Neuronal stem cell (in vitro differentiated cells): ENCODE data around the gene DDI1.

Experiments used
- DNase-seq: peaks from one replicate; pipeline ENCODE4 v3.0.0-alpha.2; 2013; ENCODE audit warnings: low spot score
- H2AFZ ChIP-seq: one replicate; pipeline ENCODE4 v1.6.1; 2013; ENCODE audit warnings: mild to moderate bottlenecking, low read length, inconsistent platforms
- H2AK5ac ChIP-seq: 2 replicates; pipeline ENCODE4 v1.6.1; 2013; ENCODE audit warnings: low read depth, mild to moderate bottlenecking, inconsistent platforms, low read length, moderate library complexity, mixed read lengths
- H2BK120ac ChIP-seq: 2 replicates; pipeline ENCODE4 v1.6.1; 2013; ENCODE audit warnings: low read depth, mild to moderate bottlenecking, inconsistent platforms, low read length, moderate library complexity, mixed read lengths
- H2BK12ac ChIP-seq: one replicate; pipeline ENCODE4 v1.6.1; 2013; ENCODE audit warnings: low read length, inconsistent platforms
- H2BK15ac ChIP-seq: 2 replicates; pipeline ENCODE4 v1.6.1; 2013; ENCODE audit warnings: mild to moderate bottlenecking, low read length, inconsistent platforms, mixed read lengths
- H2BK5ac ChIP-seq: one replicate; pipeline ENCODE4 v1.6.1; 2013; ENCODE audit warnings: inconsistent platforms, mild to moderate bottlenecking, low read length, moderate library complexity
- H3K14ac ChIP-seq: one replicate; pipeline ENCODE4 v1.6.1; 2013; ENCODE audit warnings: low read length, inconsistent platforms
- H3K18ac ChIP-seq: 2 replicates; pipeline ENCODE4 v1.6.1; 2013; ENCODE audit warnings: low read length, inconsistent platforms
- H3K23ac ChIP-seq: 2 replicates; pipeline ENCODE4 v1.6.1; 2013; ENCODE audit warnings: low read depth, mild to moderate bottlenecking, mixed read lengths, low read length, inconsistent platforms; ENCODE audit not compliant: poor library complexity
- H3K27ac ChIP-seq: replicated peaks from 3 replicates; pipeline ENCODE4 v1.5.1; 2013; ENCODE audit warnings: low read length, inconsistent platforms
- H3K27me3 ChIP-seq, 3 experiments: 2 replicates each; pipeline ENCODE4 v1.6.1; 2013; ENCODE audit warnings: low read length in 3 of 3, mild to moderate bottlenecking in 2 of 3, inconsistent platforms in 1 of 3, low read depth in 1 of 3, mixed read lengths in 1 of 3, moderate library complexity in 1 of 3; ENCODE audit not compliant: control insufficient read depth in 3 of 3, insufficient read depth in 3 of 3
- H3K36me3 ChIP-seq, 2 donors: replicated peaks in 1 of 2; 2 replicates each; pipeline ENCODE4 v1.6.1; 2013; ENCODE audit warnings: low read length in 2 of 2; ENCODE audit not compliant: control insufficient read depth in 2 of 2, insufficient read depth in 2 of 2
- H3K4ac ChIP-seq: 2 replicates; pipeline ENCODE4 v1.6.1; 2013; ENCODE audit warnings: inconsistent platforms, mild to moderate bottlenecking, low read length, moderate library complexity
- H3K4me1 ChIP-seq, 2 donors: 1 replicate in 1 of 2; 2 replicates in 1 of 2; pipeline ENCODE4 v1.6.1; 2013; ENCODE audit warnings: low read length in 2 of 2, low read depth in 1 of 2; ENCODE audit not compliant: control insufficient read depth in 2 of 2, insufficient read depth in 1 of 2
- H3K4me2 ChIP-seq: one replicate; pipeline ENCODE4 v1.6.1; 2013; ENCODE audit warnings: mild to moderate bottlenecking, low read length, inconsistent platforms; ENCODE audit not compliant: insufficient read depth, poor library complexity, severe bottlenecking
- H3K4me3 ChIP-seq, 2 donors: 2 replicates each; pipeline ENCODE4 v1.5.1; 2013; ENCODE audit warnings: low read length in 2 of 2, mild to moderate bottlenecking in 2 of 2, inconsistent platforms in 1 of 2, moderate library complexity in 1 of 2
- H3K79me1 ChIP-seq: one replicate; pipeline ENCODE4 v1.6.1; 2013; ENCODE audit warnings: low read depth, mild to moderate bottlenecking, inconsistent platforms, low read length, moderate library complexity
- H3K9ac ChIP-seq: one replicate; pipeline ENCODE4 v1.6.1; 2013; ENCODE audit warnings: mild to moderate bottlenecking, low read depth, low read length, inconsistent platforms; ENCODE audit not compliant: poor library complexity
- H3K9me3 ChIP-seq, 2 donors: replicated peaks in 1 of 2; 2 replicates each; pipeline versions ENCODE3 to v1.6.1; 2013; ENCODE audit warnings: low read length in 2 of 2, mild to moderate bottlenecking in 2 of 2, inconsistent platforms in 1 of 2, low read depth in 1 of 2, mixed read lengths in 1 of 2, moderate library complexity in 1 of 2; ENCODE audit not compliant: control insufficient read depth in 2 of 2, insufficient read depth in 1 of 2
- H4K8ac ChIP-seq: one replicate; pipeline ENCODE4 v1.6.1; 2013; ENCODE audit warnings: low read depth, mild to moderate bottlenecking, inconsistent platforms, low read length, moderate library complexity
- H4K91ac ChIP-seq: one replicate; pipeline ENCODE4 v1.6.1; 2013; ENCODE audit warnings: low read length, low read depth, mild to moderate bottlenecking, inconsistent platforms; ENCODE audit not compliant: poor library complexity
- WGBS, 2 donors: extraction: QIAGEN DNeasy Blood & Tissue Kit; methylation state at CpG; one replicate each; pipeline ENCODE4 v1.1.7; 2013; ENCODE audit warnings: missing lambda C conversion rate in 2 of 2, mixed read lengths in 1 of 2; ENCODE audit not compliant: insufficient read length in 2 of 2, insufficient replicate concordance in 1 of 2; ENCODE audit errors: extremely low coverage in 2 of 2; 5-methylcytosine and 5-hydroxymethylcytosine counted together

DDI1 gene

GRCh38 chr11:104075706-104076105, 39.3 kb downstream of the DDI1 start:
- no CpG with 5 or more reads among the region's 4 CpGs for WGBS, 2 donors
- DNase-seq: no peak
- H2BK12ac ChIP-seq: no peak overlapping the region

GRCh38 chr11:104076455-104076854, 40.0 kb downstream of the DDI1 start:
- H4K91ac ChIP-seq: no peak overlapping the region
- H4K8ac ChIP-seq: no peak overlapping the region
- H3K18ac ChIP-seq: no peak overlapping the region
- H3K9me3 ChIP-seq: no peaks in the 10 kb centered on the region
- H3K27me3 ChIP-seq: no peaks in the 10 kb centered on the region
- no peaks in the 10 kb centered on the region for H3K36me3 ChIP-seq
- H3K27ac ChIP-seq: no peak overlapping the region
- H2BK5ac ChIP-seq: no peak overlapping the region
- no peak for DNase-seq
- H3K4me1 ChIP-seq: no peaks in the 10 kb centered on the region
- H2AFZ ChIP-seq: no peak overlapping the region
- H2AK5ac ChIP-seq: no peak overlapping the region
- no CpG with 5 or more reads among the region's 2 CpGs for WGBS, 2 donors
- H3K4ac ChIP-seq: no peak overlapping the region
- H2BK12ac ChIP-seq: no peak overlapping the region
- no peak overlapping the region for H2BK15ac ChIP-seq
- H3K9ac ChIP-seq: no peak overlapping the region
- no peak overlapping the region for H3K14ac ChIP-seq
- H3K79me1 ChIP-seq: no peaks in the 10 kb centered on the region
- H3K4me3 ChIP-seq: no peak overlapping the region
- no peak overlapping the region for H3K4me2 ChIP-seq
- no peak overlapping the region for H2BK120ac ChIP-seq
- H3K23ac ChIP-seq: no peak overlapping the region

More at GRCh38 chr11:104075706-104076105, 39.3 kb downstream of the DDI1 start:
- H2AK5ac ChIP-seq: no peak overlapping the region
- no peak overlapping the region for H3K27ac ChIP-seq
- H3K79me1 ChIP-seq: no peaks in the 10 kb centered on the region
- H3K4me3 ChIP-seq: no peak overlapping the region
- H3K4me2 ChIP-seq: no peak overlapping the region
- H4K8ac ChIP-seq: no peak overlapping the region
- H4K91ac ChIP-seq: no peak overlapping the region
- no peak overlapping the region for H3K23ac ChIP-seq
- no peak overlapping the region for H2BK5ac ChIP-seq
- no peaks in the 10 kb centered on the region for H3K27me3 ChIP-seq
- no peak overlapping the region for H2BK15ac ChIP-seq
- H3K4ac ChIP-seq: no peak overlapping the region
- no peak overlapping the region for H2AFZ ChIP-seq
- H3K9me3 ChIP-seq: no peaks in the 10 kb centered on the region
- no peak overlapping the region for H3K14ac ChIP-seq
- no peaks in the 10 kb centered on the region for H3K36me3 ChIP-seq
- H2BK120ac ChIP-seq: no peak overlapping the region
- H3K18ac ChIP-seq: no peak overlapping the region
- H3K9ac ChIP-seq: no peak overlapping the region
- no peaks in the 10 kb centered on the region for H3K4me1 ChIP-seq

- no peak overlapping the region for H3K23ac ChIP-seq
- H4K91ac ChIP-seq: no peak overlapping the region
- H3K18ac ChIP-seq: no peak overlapping the region
- H3K36me3 ChIP-seq: no peaks in the 10 kb centered on the region
- no peaks in the 10 kb centered on the region for H3K4me1 ChIP-seq
- no peak overlapping the region for H2BK5ac ChIP-seq
- no peak overlapping the region for H3K4me2 ChIP-seq
- H3K9me3 ChIP-seq: no peaks in the 10 kb centered on the region
- no CpG with 5 or more reads among the region's 4 CpGs for WGBS, 2 donors
- H2AK5ac ChIP-seq: no peak overlapping the region
- no peak overlapping the region for H3K27ac ChIP-seq
- no peaks in the 10 kb centered on the region for H3K27me3 ChIP-seq
- no peak for DNase-seq
- H3K4ac ChIP-seq: no peak overlapping the region
- H2AFZ ChIP-seq: no peak overlapping the region
- H3K9ac ChIP-seq: no peak overlapping the region
- no peak overlapping the region for H4K8ac ChIP-seq
- H3K14ac ChIP-seq: no peak overlapping the region
- no peak overlapping the region for H2BK15ac ChIP-seq
- no peaks in the 10 kb centered on the region for H3K79me1 ChIP-seq
- H2BK120ac ChIP-seq: no peak overlapping the region
- no peak overlapping the region for H2BK12ac ChIP-seq
- H3K4me3 ChIP-seq: no peak overlapping the region
Measured at GRCh38 chr11:104078245-104078644, 41.8 kb downstream of the DDI1 start.

GRCh38 chr11:104078995-104079394, 42.6 kb downstream of the DDI1 start:
- H3K4me1 ChIP-seq: no peaks in the 10 kb centered on the region
- DNase-seq: no peak

More at GRCh38 chr11:104078995-104079394, 42.6 kb downstream of the DDI1 start:
- no peaks in the 10 kb centered on the region for H3K79me1 ChIP-seq
- H2AK5ac ChIP-seq: no peak overlapping the region
- H3K4me2 ChIP-seq: no peak overlapping the region
- H3K4me3 ChIP-seq: no peak overlapping the region
- H3K9me3 ChIP-seq: no peaks in the 10 kb centered on the region
- H2BK5ac ChIP-seq: no peak overlapping the region
- H3K14ac ChIP-seq: no peak overlapping the region
- H4K91ac ChIP-seq: no peak overlapping the region
- no peak overlapping the region for H4K8ac ChIP-seq
- H2BK12ac ChIP-seq: no peak overlapping the region
- no peak overlapping the region for H2BK120ac ChIP-seq
- no peak overlapping the region for H2BK15ac ChIP-seq
- H3K4ac ChIP-seq: no peak overlapping the region
- H3K27ac ChIP-seq: no peak overlapping the region
- H3K23ac ChIP-seq: no peak overlapping the region
- no peak overlapping the region for H3K18ac ChIP-seq
- H3K36me3 ChIP-seq: no peaks in the 10 kb centered on the region
- no peak overlapping the region for H2AFZ ChIP-seq
- no peaks in the 10 kb centered on the region for H3K27me3 ChIP-seq
- H3K9ac ChIP-seq: no peak overlapping the region
